ENCODE data around the gene NCK2.

The NCK2 gene

DNA sequence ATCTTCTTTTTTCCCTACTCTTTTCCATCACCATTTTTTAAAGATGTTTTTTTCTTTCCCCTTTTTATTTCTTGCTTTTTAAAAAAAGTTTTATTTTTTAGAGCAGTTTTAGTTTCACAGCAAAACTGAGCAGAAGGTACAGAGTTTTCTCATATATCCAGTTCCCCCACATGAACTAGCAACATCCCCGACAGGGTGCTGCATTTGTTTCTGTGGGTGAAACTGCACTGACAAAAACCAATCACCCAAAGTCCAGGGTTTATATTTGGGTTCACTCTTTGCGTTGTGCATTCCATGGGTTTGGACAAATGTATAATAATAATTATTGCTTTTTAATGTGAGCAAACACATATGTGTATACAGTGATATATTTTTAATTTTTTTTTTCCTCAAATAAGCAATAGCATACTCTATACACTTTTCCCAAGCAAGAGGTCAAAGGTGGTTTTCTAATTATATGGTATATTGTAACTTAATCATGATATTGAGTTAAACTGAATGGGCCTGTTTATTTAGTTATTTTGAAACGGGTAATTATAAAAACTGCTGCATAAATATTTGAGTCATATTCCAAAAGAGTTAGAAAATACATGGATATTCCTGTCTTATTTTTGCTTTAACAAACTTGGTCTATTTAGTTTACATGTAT is 50.3 kb downstream of the NCK2 start:
- DNase-seq = no peak

DNA sequence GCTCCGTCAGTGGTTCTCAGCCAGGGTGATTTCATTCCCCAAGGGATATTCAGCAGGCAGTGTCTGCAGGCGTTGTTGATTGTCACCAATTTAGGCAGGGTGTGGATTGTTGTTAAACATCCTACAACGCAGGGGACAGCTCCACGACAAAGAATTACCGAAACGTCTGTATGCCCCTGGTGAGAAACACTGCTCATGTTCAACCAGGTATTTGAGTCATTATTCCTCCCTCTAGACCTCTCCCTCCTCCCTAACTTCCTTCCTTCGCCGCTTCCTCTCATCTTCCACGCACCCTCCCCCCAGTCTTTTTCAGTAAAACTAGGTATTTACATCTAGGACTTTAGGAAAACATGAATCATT is 50.8 kb downstream of the NCK2 start:
- DNase-seq = peak; percentile 49

DNA sequence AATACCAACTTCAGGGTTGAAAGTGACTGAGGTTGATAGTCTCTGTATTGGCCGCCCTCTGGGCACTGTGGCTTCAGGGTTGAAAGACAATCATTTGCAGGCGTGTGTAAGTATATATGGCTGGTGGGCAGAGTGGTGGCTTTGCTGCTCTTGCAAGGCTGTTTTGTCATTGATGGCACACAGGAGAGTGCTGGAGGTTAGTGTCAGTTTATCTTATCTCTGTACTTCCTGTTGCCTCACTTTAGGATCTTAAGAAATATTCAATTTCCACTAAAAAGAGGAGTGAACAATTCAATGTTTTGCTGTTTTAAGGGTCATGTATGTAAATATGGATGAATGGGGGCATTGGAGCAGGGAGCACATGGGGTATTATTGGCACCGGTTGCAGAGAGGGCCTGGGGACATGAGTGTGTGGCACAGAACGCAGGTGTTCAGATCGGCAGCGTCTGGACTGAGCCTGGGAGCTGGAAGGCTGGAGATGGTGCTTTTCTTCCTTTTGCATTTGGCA is 51.5 kb downstream of the NCK2 start:
- no peak for DNase-seq

DNA sequence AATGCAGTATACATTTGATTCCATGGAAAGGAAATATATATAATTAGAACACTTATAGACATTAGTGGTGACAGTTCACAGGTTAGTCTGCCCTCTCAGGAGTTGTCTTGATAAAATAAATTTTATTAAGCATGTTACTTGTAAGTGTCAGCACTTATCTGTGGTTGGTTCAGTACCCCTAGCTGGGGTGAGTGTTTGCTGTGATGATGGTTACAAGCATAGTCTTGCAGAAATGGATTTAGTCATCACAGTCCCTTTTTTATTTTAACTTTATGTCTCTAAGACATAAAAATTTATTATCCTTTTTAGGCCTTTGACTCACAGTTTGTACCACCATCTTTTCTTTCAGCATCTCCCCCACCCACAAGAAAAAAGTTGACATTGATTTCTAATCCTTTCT is 52.1 kb downstream of the NCK2 start:
- no peak for DNase-seq

DNA sequence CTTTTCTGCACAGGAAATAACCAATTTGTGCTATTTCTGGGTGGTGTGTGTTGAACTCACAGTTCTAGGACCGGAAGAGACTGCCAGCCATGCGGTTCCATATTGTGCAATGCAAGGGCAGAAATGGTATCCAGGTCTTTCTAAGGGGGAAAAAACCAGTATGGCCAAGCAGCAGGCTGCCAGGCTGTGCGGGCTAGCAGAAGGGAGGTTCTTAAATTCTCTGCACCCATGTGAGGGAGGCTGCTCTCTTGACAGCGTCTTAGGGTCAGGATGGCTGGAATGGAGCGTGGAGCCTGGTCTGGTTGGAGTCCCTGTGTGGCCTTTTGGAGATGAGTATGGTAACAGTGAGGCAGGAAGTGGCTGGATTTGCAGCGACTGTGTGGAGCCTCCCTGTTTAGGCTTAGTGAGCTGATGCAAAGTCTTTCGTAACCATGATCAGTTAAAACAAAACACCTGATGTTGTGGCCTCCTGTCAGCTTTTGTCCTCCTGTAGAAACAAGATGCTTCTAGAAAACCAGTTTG is 52.6 kb downstream of the NCK2 start:
- no peak for DNase-seq

DNA sequence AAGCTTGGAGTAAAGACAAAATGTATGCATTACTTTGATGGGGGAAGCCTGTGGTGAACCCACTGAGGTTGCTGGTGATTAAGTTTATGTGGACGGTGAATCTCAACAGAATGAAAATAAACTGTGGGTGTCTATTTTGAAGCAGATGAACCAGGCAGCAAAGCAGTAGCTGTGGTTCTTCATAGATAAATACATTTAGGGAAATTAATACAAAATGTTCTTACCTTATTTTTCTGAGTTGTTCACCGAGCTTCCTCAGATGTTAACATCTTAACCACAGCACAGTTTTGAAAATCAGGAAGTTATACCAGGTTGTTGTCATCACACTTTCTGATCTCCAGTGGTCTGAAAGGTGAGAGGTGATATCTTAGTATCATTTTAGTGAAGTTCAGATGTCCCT is 53.9 kb downstream of the NCK2 start:
- DNase-seq = no peak

DNA sequence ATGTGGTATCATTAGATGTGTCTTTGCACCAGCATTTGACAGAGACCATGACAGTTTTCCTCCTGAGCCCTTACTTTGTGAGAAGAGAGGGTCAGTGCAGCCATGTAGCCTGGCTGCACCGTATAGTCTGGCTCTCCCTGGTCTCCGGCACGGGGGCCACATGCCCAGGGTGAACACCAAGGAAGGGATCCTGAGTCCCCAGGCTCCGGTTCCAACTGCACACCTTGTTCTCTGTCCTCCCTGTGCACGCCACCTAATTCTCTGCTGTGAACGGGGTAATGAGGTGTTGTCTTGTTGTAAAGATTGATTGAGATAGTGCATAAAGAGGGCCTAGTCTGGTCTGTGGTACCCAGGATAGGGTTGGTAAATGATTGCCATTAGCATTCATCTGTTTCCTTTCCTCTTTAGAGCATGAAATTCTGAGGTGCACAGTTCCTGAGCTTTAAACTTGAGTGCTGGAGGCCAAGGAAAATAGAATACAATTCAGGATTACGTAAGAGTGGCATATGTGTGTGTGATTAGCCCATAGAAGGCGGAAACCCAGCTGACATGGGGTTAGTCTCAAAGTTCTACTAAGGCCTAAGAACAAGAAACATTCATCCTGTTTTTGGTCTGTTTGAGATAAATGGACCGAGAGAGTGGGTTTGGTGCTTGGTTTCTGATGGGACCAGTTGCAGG is 55.5 kb downstream of the NCK2 start:
- no peak for DNase-seq

DNA sequence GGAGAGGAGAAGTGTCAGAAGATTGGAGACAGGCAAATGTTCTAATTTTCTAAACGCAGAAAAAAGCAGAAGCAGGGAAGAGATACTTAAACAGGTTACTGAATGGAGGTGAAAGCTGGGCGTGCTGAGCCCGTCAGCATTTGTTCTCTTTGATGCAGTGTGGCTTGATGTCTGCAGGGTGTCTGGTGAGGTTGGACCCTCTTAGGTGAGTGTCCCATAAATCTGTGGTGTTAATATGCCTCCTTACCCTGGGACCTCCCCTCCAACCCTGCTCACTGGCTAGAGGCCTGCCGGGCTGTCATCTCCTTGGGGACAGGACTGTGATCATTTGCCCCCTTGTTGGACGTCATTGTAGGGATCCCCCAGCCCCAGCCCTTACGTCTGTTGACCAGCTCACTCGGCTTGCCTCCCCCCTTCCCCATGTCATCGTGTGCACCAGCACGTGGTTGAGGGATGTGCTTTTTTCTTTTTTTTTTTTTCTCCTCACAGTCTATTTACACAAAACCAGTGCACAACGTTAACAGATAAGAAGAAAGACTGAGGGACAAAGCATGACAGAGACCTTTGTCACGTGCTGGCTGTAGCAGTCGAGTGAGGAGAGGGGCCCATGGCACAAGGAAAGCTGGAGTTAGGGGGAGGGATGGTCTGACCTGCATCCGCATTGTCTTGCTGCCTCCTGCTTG is 56.4 kb downstream of the NCK2 start:
- DNase-seq = no peak

DNA sequence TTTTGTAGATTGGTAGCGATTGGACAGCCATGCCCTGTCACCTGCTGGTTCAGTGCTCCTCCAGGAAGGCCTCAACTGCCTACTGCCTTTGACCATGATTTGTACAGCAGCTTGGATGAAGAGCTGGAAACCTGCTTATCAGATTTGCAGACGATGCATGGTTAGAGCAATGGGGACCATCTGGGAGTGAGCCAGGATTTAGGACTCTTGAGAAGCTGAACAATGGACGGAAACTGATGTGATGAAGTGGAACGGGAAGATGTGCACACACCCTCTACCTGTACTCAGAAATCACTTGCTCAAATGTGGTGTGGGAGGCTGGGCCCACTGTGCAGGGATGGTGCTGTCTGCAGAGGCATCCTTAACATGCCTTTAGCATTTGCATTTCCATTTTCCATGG is 57.2 kb downstream of the NCK2 start:
- no peak for DNase-seq

DNA sequence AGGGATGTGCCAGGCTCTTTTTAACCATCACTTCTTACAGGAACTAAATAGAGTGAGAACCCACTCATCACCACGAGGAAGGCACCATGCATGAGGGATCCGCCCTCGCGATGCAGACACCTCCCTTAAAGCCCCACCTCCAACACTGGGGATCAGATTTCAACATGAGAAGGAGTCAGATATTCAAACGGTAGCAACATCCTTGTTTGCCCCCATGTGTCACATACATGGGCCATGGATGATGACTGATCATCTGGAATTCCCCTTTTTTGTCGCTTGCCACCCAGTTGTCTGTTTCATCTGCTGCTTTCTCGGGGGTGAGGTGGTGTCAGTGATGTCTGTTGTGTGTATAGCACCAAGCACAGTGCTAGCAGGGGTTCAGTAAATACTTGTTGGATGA is 57.9 kb downstream of the NCK2 start:
- DNase-seq = peak; percentile 62

DNA sequence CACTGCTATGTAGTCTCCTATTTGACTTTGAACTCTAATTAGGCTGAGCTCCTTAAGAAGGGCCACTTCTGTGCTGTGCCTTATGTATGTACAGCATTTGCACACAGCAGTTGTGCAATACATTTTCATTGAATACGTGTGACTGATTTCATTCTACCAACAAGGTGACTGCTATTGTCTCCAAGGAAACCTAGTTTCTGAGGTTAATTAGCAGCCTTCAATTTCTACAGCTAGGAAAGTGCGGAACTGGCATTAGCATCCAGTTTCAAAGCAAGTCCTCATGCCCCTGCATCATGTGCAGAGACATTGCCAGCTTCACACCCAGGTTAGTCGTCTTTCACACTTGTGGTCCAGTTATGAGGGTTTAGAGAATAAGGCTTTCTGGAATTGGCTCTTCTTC is 58.6 kb downstream of the NCK2 start:
- no peak for DNase-seq

DNA sequence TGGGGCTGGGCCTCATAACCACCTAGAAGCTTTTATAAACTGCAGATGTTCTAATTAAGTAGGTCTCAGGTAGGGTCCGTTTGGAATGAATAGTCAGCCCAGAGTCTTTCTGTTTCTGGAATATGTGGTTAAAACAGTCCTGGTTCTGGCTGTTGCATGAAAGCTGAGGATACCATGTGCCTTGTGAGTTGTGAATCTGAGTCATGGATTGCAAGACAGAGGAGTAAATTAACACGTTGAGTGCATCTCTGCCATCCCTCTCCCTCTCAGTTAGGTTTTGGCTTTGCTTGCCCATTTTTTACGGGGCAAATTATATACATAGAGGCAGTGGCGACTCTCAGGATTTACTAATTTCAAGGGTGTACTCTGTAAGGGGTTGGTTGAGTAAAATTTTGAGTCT is 59.1 kb downstream of the NCK2 start:
- no peak for DNase-seq

DNA sequence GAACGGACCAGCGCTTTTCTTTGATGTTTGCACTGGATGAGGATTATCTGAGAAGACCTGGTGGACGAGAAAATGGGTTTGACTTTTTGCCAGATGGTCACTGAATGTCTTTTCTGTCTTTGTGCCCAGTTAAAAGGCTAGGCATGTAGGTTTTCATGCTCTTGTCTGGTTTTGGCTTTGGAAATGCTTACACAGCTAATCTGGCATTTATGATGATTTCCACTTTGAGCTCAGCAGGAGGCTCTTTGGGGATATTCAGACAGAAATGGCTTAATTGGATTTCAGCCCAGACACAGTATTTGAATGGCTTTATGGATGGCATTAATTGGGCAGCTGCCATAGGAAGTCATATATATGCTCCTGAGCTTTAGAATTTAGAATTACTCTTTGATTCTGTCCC is 59.6 kb downstream of the NCK2 start:
- DNase-seq = no peak

DNA sequence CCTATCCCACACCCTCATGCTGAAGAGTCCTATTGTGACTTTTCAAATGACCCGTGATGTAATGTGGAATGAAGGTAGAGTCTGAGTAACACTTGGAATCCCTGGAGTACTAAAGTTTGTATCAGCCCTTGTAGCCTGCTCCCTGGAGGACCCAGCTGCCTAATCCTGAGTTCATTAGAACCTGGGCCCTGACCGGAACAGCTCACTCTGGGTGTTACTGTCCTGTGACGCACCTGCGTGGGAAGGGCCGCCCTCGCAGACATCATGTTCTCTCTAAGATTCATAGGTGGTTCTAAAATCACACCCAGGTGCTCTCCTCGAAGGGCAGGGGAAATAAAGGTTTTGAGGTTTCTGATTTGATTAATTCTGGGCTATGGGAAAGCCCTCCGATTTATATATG is 62.3 kb downstream of the NCK2 start:
- no peak for DNase-seq

DNA sequence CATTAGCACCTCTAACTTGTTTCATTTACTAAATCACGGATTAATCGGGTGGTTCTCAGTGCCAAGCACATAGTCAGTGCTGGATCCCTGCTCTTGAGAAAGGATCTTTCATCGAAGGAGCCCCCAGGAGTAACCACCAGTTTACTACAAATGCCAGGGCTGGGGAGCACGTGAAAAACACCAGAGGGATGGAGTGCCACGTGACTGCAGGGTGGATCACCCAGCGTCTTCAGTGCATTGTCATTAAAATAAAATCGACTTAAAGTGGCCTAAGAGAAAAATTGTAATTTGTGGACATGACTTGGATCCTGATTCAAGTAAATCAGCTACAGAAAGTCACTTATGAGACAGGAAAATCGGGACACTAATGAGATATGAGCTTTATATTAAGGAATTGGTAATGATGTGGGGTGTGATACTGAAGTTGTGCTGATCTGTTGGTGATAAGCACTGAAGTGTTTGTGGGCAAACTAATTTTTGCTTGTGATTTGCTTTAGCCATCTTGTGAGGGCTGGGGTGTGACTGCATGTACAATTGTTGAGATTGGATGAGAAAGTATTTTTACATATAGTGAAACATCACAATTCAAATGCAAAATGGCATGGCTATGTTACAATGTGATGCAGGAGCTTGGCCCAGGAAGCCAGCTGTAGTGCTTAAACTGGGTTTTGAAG is 63.8 kb downstream of the NCK2 start:
- no peak for DNase-seq

DNA sequence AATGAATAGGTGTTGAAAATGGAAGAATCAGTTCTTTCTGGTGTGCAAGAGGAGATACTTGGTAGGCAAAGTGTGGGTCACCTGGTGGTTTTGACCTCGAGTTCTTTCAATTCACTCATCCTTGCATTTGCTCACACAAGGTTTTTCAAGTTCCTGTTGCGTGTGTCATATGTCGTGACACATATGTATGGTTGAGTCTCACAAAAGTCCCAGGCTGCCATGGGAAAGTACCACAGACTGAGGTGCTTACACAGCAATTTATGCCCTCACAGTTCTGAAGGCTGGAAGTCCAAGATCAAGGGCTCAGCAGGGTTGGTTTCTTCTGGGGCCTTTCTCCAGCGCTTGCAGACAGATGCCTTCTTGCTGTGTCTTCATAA is 64.4 kb downstream of the NCK2 start:
- no peak for DNase-seq

DNA sequence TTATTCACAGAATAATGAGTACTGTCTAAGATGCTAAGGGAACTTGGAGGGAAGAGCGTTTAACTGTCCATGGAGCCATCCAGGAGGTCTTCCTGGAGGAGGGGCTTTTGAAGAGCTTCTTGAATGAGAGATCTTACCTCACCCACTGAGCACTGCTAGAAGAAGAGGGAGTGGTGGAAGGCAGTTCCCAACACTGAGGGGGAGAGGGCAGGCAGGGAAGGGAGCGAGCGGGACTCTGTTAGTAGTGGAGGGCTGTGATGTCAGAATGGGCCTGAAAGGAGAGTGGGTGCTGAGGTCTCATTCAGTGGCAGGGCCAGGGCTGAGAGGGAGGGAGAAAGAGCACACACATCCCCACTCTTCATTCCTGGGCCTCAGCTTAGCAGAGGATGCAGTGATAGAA is 65.0 kb downstream of the NCK2 start:
- no peak for DNase-seq

DNA sequence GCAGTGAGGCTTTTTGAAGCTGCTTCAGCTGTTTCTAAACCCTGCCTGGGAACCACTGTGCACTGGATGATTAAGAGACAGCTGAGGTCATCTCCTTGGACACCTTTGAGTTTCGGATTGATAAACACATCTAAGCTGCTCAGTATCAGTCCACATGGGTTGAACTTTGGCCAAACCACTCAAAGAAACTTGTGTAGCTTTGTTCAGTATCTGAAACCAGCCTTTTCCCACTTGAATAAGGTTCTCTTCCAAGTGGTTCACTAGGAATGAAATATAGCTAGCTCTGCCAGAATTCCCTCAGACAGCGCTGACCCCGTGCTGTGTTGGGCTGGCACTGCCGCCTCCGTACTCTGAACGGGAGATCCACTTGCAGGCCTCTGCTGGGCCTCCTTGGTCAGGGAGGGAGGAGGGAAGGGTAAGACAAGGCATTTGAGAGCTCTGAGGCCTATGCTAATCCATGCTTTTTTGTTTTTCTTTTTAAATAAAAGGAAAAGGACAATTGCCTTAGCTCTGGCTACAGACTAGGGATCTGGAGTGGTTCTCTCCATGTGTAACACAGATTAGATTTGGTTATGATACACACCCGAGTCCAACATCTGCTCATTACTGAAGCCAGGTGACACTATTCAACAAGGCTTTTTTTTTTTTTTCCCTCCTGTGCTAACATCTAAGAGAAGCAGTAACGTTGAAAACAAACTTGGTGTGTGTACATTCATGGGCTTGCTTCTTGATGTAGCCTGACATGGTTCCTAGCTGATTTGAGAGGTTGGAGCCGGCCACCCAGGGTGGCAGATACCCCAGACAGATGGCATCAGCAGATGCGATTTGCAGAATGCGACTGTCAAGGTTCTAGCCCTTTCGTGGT is 67.7 kb downstream of the NCK2 start:
- DNase-seq = no peak

DNA sequence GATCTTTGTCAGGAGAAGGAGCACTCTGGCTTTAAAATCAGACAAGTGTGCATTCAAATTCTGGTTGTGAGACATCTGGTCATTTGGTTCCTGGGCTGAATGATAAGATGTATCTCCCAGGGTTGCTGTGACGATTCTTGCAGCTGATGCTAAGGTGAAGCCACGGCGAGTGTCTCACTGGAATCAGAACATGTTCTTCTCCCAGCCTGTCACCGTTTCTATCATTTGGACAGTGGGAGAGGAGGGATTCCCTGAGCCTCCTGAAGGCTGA is 68.3 kb downstream of the NCK2 start:
- no peak for DNase-seq

DNA sequence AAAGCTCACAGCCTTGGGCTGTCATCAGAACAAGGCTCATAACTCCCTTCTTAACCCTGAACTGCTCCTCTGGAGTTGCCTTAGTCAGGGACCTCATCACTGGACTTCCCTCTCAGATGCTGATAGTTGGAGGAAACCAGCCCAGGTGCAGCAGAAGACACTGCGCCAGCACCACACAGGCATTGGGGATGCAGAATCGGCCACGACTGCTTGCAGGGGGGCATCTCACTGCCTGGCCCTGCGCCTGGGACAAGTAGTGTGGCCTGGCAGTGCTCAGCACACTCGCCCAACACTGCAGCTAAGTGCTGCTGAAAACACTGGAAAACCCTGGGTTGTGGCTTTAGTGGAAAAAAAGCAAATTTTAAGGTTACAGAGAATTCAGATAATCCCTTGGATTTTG is 68.7 kb downstream of the NCK2 start:
- DNase-seq = no peak

DNA sequence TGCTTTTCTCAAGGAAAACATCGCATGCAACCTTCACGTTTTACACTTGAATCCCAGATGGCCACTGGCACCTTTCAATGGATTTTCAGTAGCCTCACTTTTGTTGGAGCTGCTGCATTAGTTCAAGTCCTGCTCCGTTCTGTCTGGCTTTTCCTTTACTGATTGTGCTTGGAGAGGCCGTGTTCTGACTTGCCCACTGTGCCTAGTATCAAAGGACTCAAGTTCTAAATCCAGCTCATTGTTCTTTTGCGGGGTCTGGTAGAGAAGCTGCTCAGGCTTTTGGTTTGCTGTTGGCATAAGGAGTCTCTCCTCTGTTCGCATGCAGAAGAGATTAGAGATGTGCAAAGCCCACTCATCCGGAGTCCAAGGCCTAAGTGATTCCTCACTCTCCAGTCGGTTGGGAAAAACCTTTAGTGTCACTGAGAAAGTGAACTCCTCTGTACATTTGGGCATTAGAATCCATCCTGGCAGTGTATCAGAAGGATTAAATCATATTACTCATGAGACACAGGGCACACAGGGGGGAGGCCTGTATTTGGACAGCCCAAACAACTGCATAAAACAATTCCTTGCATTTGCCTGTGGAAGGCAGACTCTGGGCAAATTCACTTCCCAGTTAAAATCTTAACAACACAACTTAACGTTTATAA is 69.7 kb downstream of the NCK2 start:
- no peak for DNase-seq

DNA sequence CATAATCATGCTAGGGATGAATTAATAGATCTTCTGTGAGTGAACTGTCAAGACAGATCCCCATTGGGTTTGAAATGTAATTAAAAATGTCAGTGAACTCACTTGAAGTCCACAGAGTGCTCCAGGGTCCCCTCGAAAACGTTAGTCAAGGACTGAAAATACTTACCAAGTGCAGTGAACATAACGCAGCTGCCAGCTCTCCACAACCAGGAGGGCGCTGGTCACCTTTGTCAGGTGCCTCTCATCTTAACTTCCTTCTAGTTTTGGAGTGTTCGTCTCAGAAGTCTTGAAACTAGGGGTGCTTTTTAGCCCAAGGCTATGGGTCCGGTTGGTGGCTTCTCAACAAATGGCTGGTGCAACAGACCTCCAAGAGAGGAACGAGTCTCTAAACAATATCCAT is 70.7 kb downstream of the NCK2 start:
- DNase-seq = no peak
